A549 (cell line): ENCODE data around the gene LOXL3. TPM values are rescaled to one million over a fixed set of nuclear protein-coding genes. Genes with fewer than 3 reads are reported as not detected.

Experiments used
- ATAC-seq, 2 experiments: fragments of 200-7000 bp in 1 of 2; fragments of >200 bp in 1 of 2; cut with Nextera tagmentation in 1 of 2; cut with Tn5 transposase in 1 of 2; 3 replicates each; pipeline versions ENCODE4 v1.8.0 to v1.9.1; 2018 to 2020; ENCODE audit warnings: mild to moderate bottlenecking in 1 of 2, moderate library complexity in 1 of 2
- CTCF ChIA-PET: fragments of 300-600 bp; sonication (Branson Sonifier 250); formaldehyde crosslinking; extraction: SDS; loops from one replicate; lab custom pipeline; 2021; ENCODE audit warnings: antibody characterized with exemption, inconsistent platforms; lab: Yijun Ruan, JAX
- POLR2A ChIA-PET: fragments of 350-600 bp; formaldehyde crosslinking; extraction: SDS; loops from one replicate; lab custom pipeline; 2021; ENCODE audit warnings: antibody characterized with exemption, inconsistent platforms; lab: Yijun Ruan, JAX
- DNase-seq, 2 experiments: peaks; one replicate each; pipeline versions ENCODE4 v3.0.0 to v3.0.0-alpha.2; 2011 to 2016; ENCODE audit warnings: low read depth in 1 of 2, low spot score in 1 of 2
- FAIRE-seq: peaks from 2 replicates; lab custom pipeline; 2011; peaks lifted over from hg19 to GRCh38; lab: Jason Lieb, UNC
- H3K27ac ChIP-seq, 2 experiments: fragments of >200 bp; sonication (Bioruptor Twin); formaldehyde crosslinking; 3 replicates each; pipeline ENCODE4 v1.5.1; 2016 to 2017
- H3K4me1 ChIP-seq: fragments of >200 bp; sonication (Bioruptor Twin); formaldehyde crosslinking; 3 replicates; pipeline ENCODE4 v1.6.1; 2016
- H3K4me2 ChIP-seq: fragments of >200 bp; sonication (Bioruptor Twin); formaldehyde crosslinking; 3 replicates; pipeline ENCODE4 v1.6.1; 2016
- H3K4me3 ChIP-seq: fragments of >200 bp; sonication (Bioruptor Twin); formaldehyde crosslinking; 3 replicates; pipeline ENCODE4 v1.5.1; 2016
- H3K9me3 ChIP-seq: fragments of >200 bp; sonication (Bioruptor Twin); formaldehyde crosslinking; 3 replicates; pipeline ENCODE4 v1.6.1; 2016
- BHLHE40 ChIP-seq: IDR thresholded peaks from 2 replicates; pipeline ENCODE4 v1.6.1; 2012; ENCODE audit warnings: low read depth, low read length, inconsistent platforms
- CBX2 ChIP-seq: fragments of 200-600 bp; sonication (generic); IDR thresholded peaks from 2 replicates; pipeline ENCODE4 v1.6.1; 2016; ENCODE audit warnings: low read depth, mild to moderate bottlenecking, borderline replicate concordance
- CHD4 ChIP-seq: fragments of 200-600 bp; sonication (generic); IDR thresholded peaks from 2 replicates; pipeline ENCODE4 v1.6.1; 2016; ENCODE audit warnings: antibody characterized with exemption, mild to moderate bottlenecking, borderline replicate concordance
- EHF ChIP-seq: fragments of 250-450 bp; sonication (Bioruptor Pico); IDR thresholded peaks from 2 replicates; pipeline ENCODE4 v1.5.0; 2020; ENCODE audit warnings: mild to moderate bottlenecking
- ESRRA ChIP-seq: fragments of 150-350 bp; IDR thresholded peaks from 2 replicates; pipeline ENCODE4 v1.6.1; 2014; ENCODE audit warnings: mild to moderate bottlenecking, low read length, borderline replicate concordance
- HEYL ChIP-seq: fragments of 250-450 bp; sonication (Bioruptor Pico); IDR thresholded peaks from 2 replicates; pipeline ENCODE4 v1.8.0; 2021; ENCODE audit warnings: mild to moderate bottlenecking, moderate library complexity
- HOXB13 ChIP-seq: fragments of 250-450 bp; sonication (Bioruptor Pico); IDR thresholded peaks from 2 replicates; pipeline ENCODE4 v1.5.0; 2020; ENCODE audit warnings: low read depth, mild to moderate bottlenecking, moderate library complexity
- KDM1A ChIP-seq: fragments of 200-600 bp; sonication (generic); IDR thresholded peaks from 2 replicates; pipeline ENCODE4 v1.6.1; 2016; ENCODE audit warnings: low read depth, mild to moderate bottlenecking
- KDM5A ChIP-seq: fragments of 200-600 bp; sonication (generic); IDR thresholded peaks from 2 replicates; pipeline ENCODE4 v1.6.1; 2016; ENCODE audit warnings: antibody characterized with exemption, mild to moderate bottlenecking
- MAFK ChIP-seq: fragments of 450-650 bp; IDR thresholded peaks from 2 replicates; pipeline ENCODE4 v1.6.1; 2014; ENCODE audit not compliant: partially characterized antibody
- MYC ChIP-seq: IDR thresholded peaks from 2 replicates; pipeline ENCODE4 v1.6.1; 2012; ENCODE audit warnings: mild to moderate bottlenecking, inconsistent platforms, low read length, improper control_type of control experiment, borderline replicate concordance
- POLR2A ChIP-seq: IDR thresholded peaks from 2 replicates; pipeline ENCODE4 v1.6.1; 2012; ENCODE audit warnings: mild to moderate bottlenecking, low read length
- POLR2AphosphoS2 ChIP-seq: conservative IDR thresholded peaks from 2 replicates; pipeline ENCODE4 v1.6.1; 2012; ENCODE audit warnings: low read length, improper control_type of control experiment, inconsistent platforms
- RAD21 ChIP-seq, 2 experiments: fragments of >200 bp in 1 of 2; sonication (Bioruptor Twin) in 1 of 2; formaldehyde crosslinking in 1 of 2; IDR thresholded peaks in 1 of 2; conservative IDR thresholded peaks in 1 of 2; 2 replicates in 1 of 2; 3 replicates in 1 of 2; pipeline ENCODE4 v1.6.1; 2012 to 2018; ENCODE audit warnings: inconsistent platforms in 1 of 2
- RCOR1 ChIP-seq: fragments of 150-350 bp; IDR thresholded peaks from 2 replicates; pipeline ENCODE4 v1.6.1; 2014; ENCODE audit warnings: antibody characterized with exemption, low read length, low read depth
- SMC3 ChIP-seq: fragments of >200 bp; sonication (Bioruptor Twin); formaldehyde crosslinking; IDR thresholded peaks from 3 replicates; pipeline ENCODE4 v1.6.1; 2018; ENCODE audit warnings: inconsistent platforms
- TFCP2L1 ChIP-seq: fragments of 250-450 bp; sonication (Bioruptor Pico); IDR thresholded peaks from 2 replicates; pipeline ENCODE4 v1.5.0; 2021; ENCODE audit warnings: mild to moderate bottlenecking
- ZC3H11A ChIP-seq: fragments of 450-650 bp; IDR thresholded peaks from 2 replicates; pipeline ENCODE4 v1.6.1; 2014; ENCODE audit warnings: antibody characterized with exemption, mild to moderate bottlenecking
- ZNF302 ChIP-seq: fragments of 250-450 bp; sonication (Bioruptor Pico); IDR thresholded peaks from 2 replicates; pipeline ENCODE4 v1.9.0; 2021; ENCODE audit warnings: inconsistent platforms, mild to moderate bottlenecking, moderate library complexity
- WGBS: methylation state at CpG from one replicate; pipeline ENCODE4 v1.1.6; 2017; ENCODE audit errors: missing lambda C conversion rate; 5-methylcytosine and 5-hydroxymethylcytosine counted together
- polyA plus RNA-seq, 4 experiments: library from polyadenylated mRNA; depleted of rRNA in 3 of 4; stranded (reverse); fragments of >200 nt; fragmentation: RNase III in 1 of 4; extraction: RNeasy Plus Mini Kit Qiagen cat#74134 plus additional on column Dnase treatment in 1 of 4; gene quantifications; 2 replicates in 3 of 4; 3 replicates in 1 of 4; pipeline ENCODE4 v1.2.3, GENCODE V29; 2011 to 2017
- TF ChIP-seq, protein P1 (sequence below): fragments of 250-450 bp; sonication (Bioruptor Pico); IDR thresholded peaks from 2 replicates; pipeline ENCODE4 v1.5.0; 2020; ENCODE audit warnings: low read depth, mild to moderate bottlenecking, moderate library complexity
- TF ChIP-seq, protein P2 (sequence below): IDR thresholded peaks from 2 replicates; pipeline ENCODE4 v1.6.1; 2012
- TF ChIP-seq, protein P3 (sequence below): fragments of >200 bp; sonication (Bioruptor Twin); formaldehyde crosslinking; IDR thresholded peaks from 3 replicates; pipeline ENCODE4 v1.5.1; 2016

LOXL3 gene
- polyA plus RNA-seq, 2 of the 4 experiments (the other 2 are of a cell fraction): 0.27 to 0.30 TPM

DNA sequence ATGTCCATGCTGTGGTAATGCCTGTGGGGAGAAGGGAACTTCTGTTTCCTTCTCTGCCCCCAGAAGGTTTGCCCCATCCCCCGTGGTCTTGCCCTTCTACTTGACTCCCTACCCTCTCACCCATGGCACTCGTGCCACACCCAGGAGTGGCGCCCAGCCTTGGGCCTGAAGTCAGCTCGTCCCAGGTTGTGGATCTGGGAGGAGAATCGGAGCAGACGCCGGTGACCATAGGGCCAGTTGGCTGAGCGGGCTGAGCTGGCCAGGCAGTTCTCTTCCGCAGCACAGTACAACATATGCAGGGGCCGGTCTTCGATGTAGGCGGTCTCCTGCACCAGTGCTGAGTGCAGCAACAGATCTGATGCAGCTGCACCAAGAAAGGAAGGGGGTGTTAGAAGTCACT, 19.3 kb downstream of the LOXL3 start:
- H3K4me1 ChIP-seq: peaks cover 7% of the 10 kb centered on the region; the same call in 2 of the 3 replicates
- H3K4me3 ChIP-seq: no peak overlapping the region
- no peaks in the 10 kb centered on the region for H3K9me3 ChIP-seq
- no peak overlapping the region for H3K27ac ChIP-seq
- CTCF ChIA-PET: interaction anchor here (0.7 to 8.5 kb wide), 5 partner anchors 10 to 53 kb away, joined by 4 to 92 read pairs (median 45); partner anchors contain the start of genes CCDC142, PCGF1 and TTC31
- 83% methylated on average over 9 of the region's 12 CpGs for WGBS
- DNase-seq: no peak
- no peak for TF ChIP-seq CHD4
- TF ChIP-seq POLR2A: 0 out of 2 replicates have a peak, but pooled peaks have one; percentile 6
- H3K4me2 ChIP-seq: no peak overlapping the region
- no peak for FAIRE-seq
- ATAC-seq: no peak
- POLR2A ChIA-PET: no interaction called here

DNA sequence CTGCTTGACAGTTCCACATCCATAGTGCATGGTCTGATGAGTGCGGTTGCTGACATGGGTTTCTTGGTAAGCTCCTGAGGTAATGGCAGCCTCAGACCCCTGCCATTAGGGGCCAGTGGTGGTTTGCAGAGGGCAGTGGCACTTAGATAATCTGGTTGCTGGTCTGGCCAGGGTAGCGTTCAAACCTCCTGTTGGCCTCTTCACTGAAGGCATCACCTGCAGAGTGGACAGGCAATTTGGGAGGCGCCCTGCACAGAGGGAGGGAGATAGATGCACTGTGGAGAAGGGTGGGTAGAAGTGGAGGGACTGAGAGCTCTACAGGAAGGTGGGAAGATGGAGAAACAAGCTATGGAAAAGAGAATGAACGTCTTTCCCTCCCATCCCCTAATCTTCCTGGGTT, 20.3 kb downstream of the LOXL3 start:
- H3K4me2 ChIP-seq: no peak overlapping the region
- no peak overlapping the region for H3K4me3 ChIP-seq
- POLR2A ChIA-PET: no interaction called here
- peaks cover 8% of the 10 kb centered on the region for H3K4me1 ChIP-seq
- ATAC-seq: no peak
- no peak overlapping the region for H3K27ac ChIP-seq
- no peak for TF ChIP-seq KDM1A
- TF ChIP-seq ZC3H11A: no peak
- no peak for TF ChIP-seq KDM5A
- no peak for TF ChIP-seq BHLHE40
- no peak for TF ChIP-seq HEYL (CRISPR knock-in tag)
- TF ChIP-seq, protein P1, sequence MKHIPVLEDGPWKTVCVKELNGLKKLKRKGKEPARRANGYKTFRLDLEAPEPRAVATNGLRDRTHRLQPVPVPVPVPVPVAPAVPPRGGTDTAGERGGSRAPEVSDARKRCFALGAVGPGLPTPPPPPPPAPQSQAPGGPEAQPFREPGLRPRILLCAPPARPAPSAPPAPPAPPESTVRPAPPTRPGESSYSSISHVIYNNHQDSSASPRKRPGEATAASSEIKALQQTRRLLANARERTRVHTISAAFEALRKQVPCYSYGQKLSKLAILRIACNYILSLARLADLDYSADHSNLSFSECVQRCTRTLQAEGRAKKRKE: no peak
- TF ChIP-seq ESRRA: no peak
- TF ChIP-seq CBX2: no peak
- no peak for TF ChIP-seq TFCP2L1 (CRISPR knock-in tag)
- TF ChIP-seq, protein P2, sequence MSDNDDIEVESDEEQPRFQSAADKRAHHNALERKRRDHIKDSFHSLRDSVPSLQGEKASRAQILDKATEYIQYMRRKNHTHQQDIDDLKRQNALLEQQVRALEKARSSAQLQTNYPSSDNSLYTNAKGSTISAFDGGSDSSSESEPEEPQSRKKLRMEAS: no peak
- no peak for TF ChIP-seq HOXB13 (CRISPR knock-in tag)
- TF ChIP-seq POLR2AphosphoS2: no peak
- TF ChIP-seq ZNF302 (CRISPR knock-in tag): no peak
- TF ChIP-seq, all 56 proteins: peak for 0
- CTCF ChIA-PET: interaction anchor here (0.5 to 8.5 kb wide), 17 partner anchors 11 to 819 kb away, joined by 3 to 92 read pairs (median 6); partner anchors contain the start of genes CCDC142, LBX2, PCGF1 and TTC31
- H3K9me3 ChIP-seq: no peaks in the 10 kb centered on the region
- FAIRE-seq: no peak
- DNase-seq: no peak
- WGBS: 78% methylated on average over 4 of the region's 4 CpGs

DNA sequence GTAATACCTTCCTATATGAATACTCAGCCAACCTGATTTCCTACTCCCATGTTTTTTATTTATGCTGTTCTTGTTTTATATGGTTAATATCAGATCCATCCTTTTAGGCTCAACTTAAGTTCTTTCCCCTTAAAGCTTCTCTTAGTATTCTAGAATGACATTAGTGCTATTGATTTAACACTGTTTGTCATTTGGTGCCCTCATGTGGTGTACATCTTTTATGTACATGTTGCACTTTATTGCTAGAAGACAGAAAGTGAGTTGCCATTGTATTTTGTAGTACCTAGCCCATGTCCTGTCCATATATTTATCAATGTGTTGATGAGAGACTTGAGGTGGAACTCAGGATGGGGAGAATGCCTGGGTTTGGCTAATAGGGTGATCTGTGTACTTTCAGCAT, 21.5 kb downstream of the LOXL3 start:
- CTCF ChIA-PET: interaction anchor here (0.7 to 8.5 kb wide), 32 partner anchors 10 to 293 kb away, joined by 3 to 92 read pairs (median 6); partner anchors contain the start of genes C2orf81, CCDC142, LBX2 and LOXL3
- POLR2A ChIA-PET: interaction anchor here (1.0 to 1.9 kb wide), 3 partner anchors 49 to 92 kb away, joined by 3 to 6 read pairs (median 4); partner anchors contain the start of genes CCDC142 and TTC31
- DNase-seq: peak; percentile 55 to 75

More for the DNA sequence above, 21.5 kb downstream of the LOXL3 start:
- no peak for FAIRE-seq
- Histone ChIP-seq H3K27ac (no peak overlapping the region), H3K4me3 (no peak overlapping the region), H3K4me2 (no peak overlapping the region), H3K4me1 (peaks cover 17% of the 10 kb centered on the region)
- TF ChIP-seq EHF (CRISPR knock-in tag): no peak
- TF ChIP-seq, protein P2: no peak
- no peak for TF ChIP-seq MYC
- peak; percentile 50 for TF ChIP-seq SMC3
- TF ChIP-seq, protein P3, sequence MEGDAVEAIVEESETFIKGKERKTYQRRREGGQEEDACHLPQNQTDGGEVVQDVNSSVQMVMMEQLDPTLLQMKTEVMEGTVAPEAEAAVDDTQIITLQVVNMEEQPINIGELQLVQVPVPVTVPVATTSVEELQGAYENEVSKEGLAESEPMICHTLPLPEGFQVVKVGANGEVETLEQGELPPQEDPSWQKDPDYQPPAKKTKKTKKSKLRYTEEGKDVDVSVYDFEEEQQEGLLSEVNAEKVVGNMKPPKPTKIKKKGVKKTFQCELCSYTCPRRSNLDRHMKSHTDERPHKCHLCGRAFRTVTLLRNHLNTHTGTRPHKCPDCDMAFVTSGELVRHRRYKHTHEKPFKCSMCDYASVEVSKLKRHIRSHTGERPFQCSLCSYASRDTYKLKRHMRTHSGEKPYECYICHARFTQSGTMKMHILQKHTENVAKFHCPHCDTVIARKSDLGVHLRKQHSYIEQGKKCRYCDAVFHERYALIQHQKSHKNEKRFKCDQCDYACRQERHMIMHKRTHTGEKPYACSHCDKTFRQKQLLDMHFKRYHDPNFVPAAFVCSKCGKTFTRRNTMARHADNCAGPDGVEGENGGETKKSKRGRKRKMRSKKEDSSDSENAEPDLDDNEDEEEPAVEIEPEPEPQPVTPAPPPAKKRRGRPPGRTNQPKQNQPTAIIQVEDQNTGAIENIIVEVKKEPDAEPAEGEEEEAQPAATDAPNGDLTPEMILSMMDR: peak; percentile 70
- peak; percentile 82 for TF ChIP-seq MAFK
- peak; percentile 74 to 80 for TF ChIP-seq RAD21 (conservative IDR thresholded peaks at IDR 0.05 in 1 of 2, IDR thresholded peaks at IDR 0.05 in 1 of 2)
- no peak for TF ChIP-seq RCOR1
- TF ChIP-seq, all 56 proteins: peak for 4
- H3K9me3 ChIP-seq: no peaks in the 10 kb centered on the region
- no peak for ATAC-seq
